ENCODE data around the gene ANAPC2.
A peak's percentile ranks its signal among the peaks of the same experiment; 100 is the strongest.

Gene ANAPC2, protein sequence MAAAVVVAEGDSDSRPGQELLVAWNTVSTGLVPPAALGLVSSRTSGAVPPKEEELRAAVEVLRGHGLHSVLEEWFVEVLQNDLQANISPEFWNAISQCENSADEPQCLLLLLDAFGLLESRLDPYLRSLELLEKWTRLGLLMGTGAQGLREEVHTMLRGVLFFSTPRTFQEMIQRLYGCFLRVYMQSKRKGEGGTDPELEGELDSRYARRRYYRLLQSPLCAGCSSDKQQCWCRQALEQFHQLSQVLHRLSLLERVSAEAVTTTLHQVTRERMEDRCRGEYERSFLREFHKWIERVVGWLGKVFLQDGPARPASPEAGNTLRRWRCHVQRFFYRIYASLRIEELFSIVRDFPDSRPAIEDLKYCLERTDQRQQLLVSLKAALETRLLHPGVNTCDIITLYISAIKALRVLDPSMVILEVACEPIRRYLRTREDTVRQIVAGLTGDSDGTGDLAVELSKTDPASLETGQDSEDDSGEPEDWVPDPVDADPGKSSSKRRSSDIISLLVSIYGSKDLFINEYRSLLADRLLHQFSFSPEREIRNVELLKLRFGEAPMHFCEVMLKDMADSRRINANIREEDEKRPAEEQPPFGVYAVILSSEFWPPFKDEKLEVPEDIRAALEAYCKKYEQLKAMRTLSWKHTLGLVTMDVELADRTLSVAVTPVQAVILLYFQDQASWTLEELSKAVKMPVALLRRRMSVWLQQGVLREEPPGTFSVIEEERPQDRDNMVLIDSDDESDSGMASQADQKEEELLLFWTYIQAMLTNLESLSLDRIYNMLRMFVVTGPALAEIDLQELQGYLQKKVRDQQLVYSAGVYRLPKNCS

DNA sequence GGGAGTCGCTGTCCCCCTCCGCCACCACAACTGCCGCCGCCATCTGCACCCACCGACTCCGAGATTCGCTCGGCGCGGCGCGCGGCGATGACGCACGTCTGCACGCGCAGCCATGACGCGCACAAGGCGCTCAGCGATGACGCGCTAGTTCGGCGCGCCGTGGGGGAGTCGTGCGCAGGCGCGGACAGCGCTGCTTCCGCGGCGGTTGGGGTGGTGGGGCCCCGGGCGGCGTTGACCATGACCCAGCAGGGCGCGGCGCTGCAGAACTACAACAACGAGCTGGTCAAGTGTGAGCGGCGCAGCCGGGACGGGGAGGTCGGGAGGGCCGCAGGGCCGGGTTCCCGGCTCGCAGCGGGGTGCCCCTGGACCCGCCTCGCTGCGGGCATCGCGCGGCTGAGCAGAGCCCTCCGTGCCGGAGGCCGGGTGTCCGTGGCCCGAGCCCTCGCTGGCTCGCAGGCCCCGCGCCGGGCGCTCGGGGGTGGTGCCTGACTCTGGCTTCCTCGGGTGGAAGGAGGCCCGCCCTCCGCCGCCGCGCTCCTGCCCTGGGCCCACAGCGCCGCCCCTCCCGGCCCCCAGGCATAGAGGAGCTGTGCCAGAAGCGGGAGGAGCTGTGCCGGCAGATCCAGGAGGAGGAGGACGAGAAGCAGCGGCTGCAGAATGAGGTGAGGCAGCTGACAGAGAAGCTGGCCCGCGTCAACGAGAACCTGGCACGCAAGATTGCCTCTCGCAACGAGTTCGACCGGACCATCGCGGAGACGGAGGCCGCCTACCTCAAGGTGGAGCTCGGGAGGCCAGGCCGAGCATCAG, at the start of gene ANAPC2, which contains the start of gene SSNA1:
ANAPC2 (minus strand) TSS at position 71 of the 807 bp plus-strand sequence; CDS start at position 43, 28 bp downstream.
SSNA1 (plus strand) TSS at position 187 of the 807 bp plus-strand sequence; CDS start at position 238, 51 bp downstream.
- Histone ChIP-seq H3K36me3 (ENCODE audit: control insufficient read depth in 5 of 5, insufficient read depth in 5 of 5, low read length in 5 of 5) (peaks cover 0 to 55% (median 51%) of the 10 kb centered on the region in 5 donors), H3K9ac (ENCODE audit: low read length in 5 of 5) (peak within 1 kb of the TSS; percentile 68 to 95 (median 91)), H3K4me3 (ENCODE audit: low read depth in 1 of 5, low read length in 5 of 5) (peak within 1 kb of the TSS; percentile 90 to 99 (median 95)), H3K4me1 (ENCODE audit: control insufficient read depth in 5 of 5, insufficient read depth in 5 of 5, low read length in 5 of 5) (peaks cover 9 to 54% (median 40%) of the 10 kb centered on the region in 5 donors), H3K9me3 (ENCODE audit: control insufficient read depth in 5 of 5, low read length in 5 of 5) (no peaks in the 10 kb centered on the region), H3K27ac (ENCODE audit: low read depth, low read length) (peak within 1 kb of the TSS; percentile 91), H3K27me3 (ENCODE audit: control insufficient read depth in 5 of 5, insufficient read depth in 4 of 5, low read length in 5 of 5) (no peaks in the 10 kb centered on the region)

DNA sequence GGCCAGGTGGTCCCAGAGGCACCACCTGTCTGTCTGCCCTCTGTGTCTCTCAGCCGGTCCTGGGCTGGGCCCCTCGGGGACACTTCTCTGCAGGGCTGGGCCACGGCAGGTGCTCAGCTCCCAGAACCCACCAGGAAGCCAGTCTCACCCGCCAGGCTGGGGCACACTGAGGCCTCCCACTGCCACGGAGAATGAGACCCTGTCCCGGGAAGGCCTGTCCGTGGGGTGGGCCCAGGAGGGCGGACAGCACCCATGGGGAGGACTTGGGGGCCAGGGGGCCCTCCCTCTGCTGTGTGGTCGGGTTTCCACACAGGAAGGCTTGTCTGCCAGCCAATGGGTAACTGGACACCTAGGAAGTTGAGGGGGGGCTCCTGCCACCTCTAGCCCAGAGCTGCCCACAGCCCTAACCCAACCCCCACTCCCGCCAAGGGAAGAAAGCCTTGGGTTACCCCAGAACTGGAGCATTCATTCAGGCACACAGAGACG, 48.6 kb upstream of the ANAPC2 start:
- Histone ChIP-seq H3K36me3 (ENCODE audit: control insufficient read depth in 5 of 5, insufficient read depth in 5 of 5, low read length in 5 of 5) (peaks cover 0 to 1% (median under 1%) of the 10 kb centered on the region in 5 donors), H3K27ac (ENCODE audit: low read depth, low read length) (no peak overlapping the region), H3K4me3 (ENCODE audit: low read depth in 1 of 5, low read length in 5 of 5) (no peak overlapping the region), H3K9ac (ENCODE audit: low read length in 5 of 5) (no peak overlapping the region), H3K27me3 (ENCODE audit: control insufficient read depth in 5 of 5, insufficient read depth in 4 of 5, low read length in 5 of 5) (peaks cover 20 to 28% (median 26%) of the 10 kb centered on the region in 5 donors), H3K9me3 (ENCODE audit: control insufficient read depth in 5 of 5, low read length in 5 of 5) (no peaks in the 10 kb centered on the region), H3K4me1 (ENCODE audit: control insufficient read depth in 5 of 5, insufficient read depth in 5 of 5, low read length in 5 of 5) (peaks cover 1 to 42% (median 26%) of the 10 kb centered on the region in 5 donors)

DNA sequence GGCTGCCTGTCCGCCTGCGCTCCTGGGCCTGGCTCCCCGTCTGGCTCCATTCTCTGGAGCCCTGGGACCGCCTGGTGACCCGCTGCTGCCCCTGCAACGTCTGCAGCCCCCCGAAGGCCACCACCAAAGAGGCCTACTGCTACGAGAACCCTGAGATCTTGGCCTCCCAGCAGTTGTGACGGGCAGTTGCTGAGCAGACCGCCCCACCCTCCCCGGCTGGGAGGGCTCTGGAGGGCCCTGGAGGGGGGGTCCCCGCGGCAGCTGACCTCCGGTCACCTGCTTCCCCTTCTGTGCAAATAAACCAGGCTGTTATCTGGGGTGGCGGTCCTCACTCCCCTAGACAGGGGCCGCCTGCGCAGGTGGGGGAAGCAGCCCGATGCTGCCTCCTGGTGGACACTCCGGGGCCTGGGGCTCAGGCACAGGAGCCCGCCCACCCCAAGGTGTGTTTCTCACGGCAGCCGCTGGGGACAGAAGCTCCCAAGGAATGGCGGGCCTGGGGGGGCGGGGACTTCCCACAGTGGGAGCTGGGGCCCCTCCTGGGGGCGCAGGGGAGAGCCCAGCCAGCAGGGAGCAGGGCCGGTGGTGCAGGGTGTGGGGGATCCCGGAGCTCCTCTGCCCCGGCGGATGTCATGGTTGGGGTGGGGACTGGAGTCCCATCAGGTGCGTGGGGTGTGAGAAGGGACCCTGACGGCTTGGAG, 48.0 kb upstream of the ANAPC2 start:
- peaks cover 0 to 37% (median 24%) of the 10 kb centered on the region in 5 donors for H3K4me1 ChIP-seq (ENCODE audit: control insufficient read depth in 5 of 5, insufficient read depth in 5 of 5, low read length in 5 of 5)
- H3K27me3 ChIP-seq (ENCODE audit: control insufficient read depth in 5 of 5, insufficient read depth in 4 of 5, low read length in 5 of 5), result peaks cover 25 to 34% (median 31%) of the 10 kb centered on the region in 5 donors
- H3K36me3 ChIP-seq (ENCODE audit: control insufficient read depth in 5 of 5, insufficient read depth in 5 of 5, low read length in 5 of 5), result no peaks in the 10 kb centered on the region
- peak overlapping the region in 1 of 5 donors; percentile 46 for H3K4me3 ChIP-seq (ENCODE audit: low read depth in 1 of 5, low read length in 5 of 5)
- no peaks in the 10 kb centered on the region for H3K9me3 ChIP-seq (ENCODE audit: control insufficient read depth in 5 of 5, low read length in 5 of 5)
- H3K27ac ChIP-seq (ENCODE audit: low read depth, low read length), result no peak overlapping the region
- peak overlapping the region in 2 of 5 donors; percentile 38 to 41 for H3K9ac ChIP-seq (ENCODE audit: low read length in 5 of 5)

DNA sequence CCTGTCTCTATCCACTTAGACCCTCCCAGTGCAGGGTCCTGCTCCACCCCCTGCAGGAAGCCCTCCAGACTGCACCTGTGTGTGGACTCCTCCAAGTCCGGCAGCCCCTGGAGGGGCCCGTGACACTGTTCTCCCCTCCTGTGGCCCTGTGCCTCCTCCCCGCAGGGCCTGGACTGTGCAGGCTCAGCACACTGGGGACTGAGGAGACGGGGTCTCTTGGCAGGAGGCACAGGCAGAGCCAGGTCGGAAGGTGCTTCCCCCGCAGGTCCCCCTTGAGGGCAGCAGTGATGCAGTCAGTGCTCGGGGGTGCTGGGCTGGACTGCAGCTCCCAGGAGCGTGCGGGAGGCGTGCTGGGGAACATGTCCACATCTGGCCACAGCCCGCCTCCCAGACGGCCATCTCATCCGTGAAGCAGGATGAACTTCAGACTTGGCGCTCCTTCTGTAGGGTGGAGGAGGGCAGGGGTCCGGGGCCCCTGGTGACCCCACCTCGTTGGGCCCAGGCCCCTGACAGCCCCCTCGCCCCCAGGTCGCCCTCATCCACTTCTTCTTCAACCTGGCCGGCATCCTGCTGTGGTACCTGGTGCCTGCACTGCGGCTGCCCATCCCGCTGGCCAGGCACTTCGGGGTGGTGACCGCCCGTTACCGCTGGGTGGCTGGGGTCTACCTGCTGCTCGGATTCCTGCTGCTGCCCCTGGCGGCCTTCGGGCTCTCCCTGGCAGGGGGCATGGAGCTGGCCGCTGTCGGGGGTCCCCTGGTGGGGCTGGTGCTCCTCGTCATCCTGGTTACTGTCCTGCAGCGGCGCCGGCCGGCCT, 47.3 kb upstream of the ANAPC2 start:
- no peaks in the 10 kb centered on the region for H3K9me3 ChIP-seq (ENCODE audit: control insufficient read depth in 5 of 5, low read length in 5 of 5)
- no peaks in the 10 kb centered on the region for H3K36me3 ChIP-seq (ENCODE audit: control insufficient read depth in 5 of 5, insufficient read depth in 5 of 5, low read length in 5 of 5)
- H3K27ac ChIP-seq (ENCODE audit: low read depth, low read length), result no peak overlapping the region
- H3K4me3 ChIP-seq (ENCODE audit: low read depth in 1 of 5, low read length in 5 of 5), result peak overlapping the region in 1 of 5 donors; percentile 46
- peak overlapping the region in 2 of 5 donors; percentile 38 to 41 for H3K9ac ChIP-seq (ENCODE audit: low read length in 5 of 5)
- peaks cover 0 to 37% (median 24%) of the 10 kb centered on the region in 5 donors for H3K4me1 ChIP-seq (ENCODE audit: control insufficient read depth in 5 of 5, insufficient read depth in 5 of 5, low read length in 5 of 5)
- H3K27me3 ChIP-seq (ENCODE audit: control insufficient read depth in 5 of 5, insufficient read depth in 4 of 5, low read length in 5 of 5), result peaks cover 33 to 42% (median 38%) of the 10 kb centered on the region in 5 donors

DNA sequence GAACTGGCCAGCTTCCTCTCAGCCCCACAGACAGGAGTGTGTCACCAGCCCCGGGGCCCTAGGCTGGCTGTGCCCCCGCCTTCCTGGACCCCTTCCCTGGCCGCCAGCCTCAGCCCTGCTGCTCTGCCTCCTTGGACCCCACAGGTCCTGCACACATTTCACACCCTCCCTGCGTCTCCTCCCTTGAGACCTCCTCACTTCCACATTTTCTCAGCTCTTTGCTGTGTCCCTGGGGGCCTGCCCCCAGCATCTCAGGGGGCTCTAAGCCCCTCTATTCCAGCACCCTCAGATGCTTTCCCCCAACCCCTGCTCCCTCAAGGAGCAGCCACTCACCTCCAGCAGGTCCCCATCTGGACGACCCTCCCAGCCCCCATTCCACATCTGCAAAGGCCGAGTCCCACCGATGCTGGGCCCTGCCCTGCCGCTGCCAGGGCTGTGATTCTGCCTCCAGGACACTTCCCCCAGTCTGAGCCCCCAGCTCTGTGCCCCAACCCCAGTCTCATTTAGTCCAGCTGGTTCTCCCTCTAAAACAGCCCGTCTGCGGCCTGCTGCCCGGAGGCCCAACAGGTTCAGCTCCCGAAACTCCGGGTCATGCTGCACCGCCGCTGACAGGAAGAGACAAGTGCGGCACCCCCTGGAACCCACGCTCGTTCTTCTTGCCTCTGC, 46.5 kb upstream of the ANAPC2 start:
- Histone ChIP-seq H3K4me3 (ENCODE audit: low read depth in 1 of 5, low read length in 5 of 5) (no peak overlapping the region), H3K27ac (ENCODE audit: low read depth, low read length) (no peak overlapping the region), H3K4me1 (ENCODE audit: control insufficient read depth in 5 of 5, insufficient read depth in 5 of 5, low read length in 5 of 5) (peaks cover 0 to 31% (median 21%) of the 10 kb centered on the region in 5 donors), H3K9ac (ENCODE audit: low read length in 5 of 5) (no peak overlapping the region), H3K9me3 (ENCODE audit: control insufficient read depth in 5 of 5, low read length in 5 of 5) (no peaks in the 10 kb centered on the region), H3K27me3 (ENCODE audit: control insufficient read depth in 5 of 5, insufficient read depth in 4 of 5, low read length in 5 of 5) (peaks cover 39 to 49% (median 45%) of the 10 kb centered on the region in 5 donors), H3K36me3 (ENCODE audit: control insufficient read depth in 5 of 5, insufficient read depth in 5 of 5, low read length in 5 of 5) (no peaks in the 10 kb centered on the region)

DNA sequence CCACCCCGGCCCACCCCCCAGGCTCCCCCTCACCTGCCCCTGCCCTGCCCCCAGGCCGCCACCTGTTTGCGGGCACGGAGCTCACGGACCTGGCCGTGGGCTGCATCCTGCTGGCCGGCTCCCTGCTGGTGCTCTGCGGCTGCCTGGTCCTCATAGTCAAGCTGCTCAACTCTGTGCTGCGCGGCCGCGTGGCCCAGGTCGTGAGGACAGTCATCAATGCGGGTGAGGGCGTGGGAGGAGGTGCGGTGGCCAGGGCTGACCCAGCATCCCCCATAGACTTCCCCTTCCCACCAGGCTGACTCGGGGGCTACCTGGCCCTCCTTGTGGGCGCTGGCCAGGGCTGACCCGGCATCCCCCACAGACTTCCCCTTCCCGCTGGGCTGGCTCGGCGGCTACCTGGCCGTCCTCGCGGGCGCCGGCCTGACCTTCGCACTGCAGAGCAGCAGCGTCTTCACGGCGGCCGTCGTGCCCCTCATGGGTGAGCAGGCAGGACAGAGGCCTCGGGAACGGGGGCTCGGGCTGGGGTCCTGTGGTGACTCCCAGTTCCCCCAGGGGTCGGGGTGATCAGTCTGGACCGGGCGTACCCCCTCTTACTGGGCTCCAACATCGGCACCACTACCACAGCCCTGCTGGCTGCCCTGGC, 45.8 kb upstream of the ANAPC2 start:
- Histone ChIP-seq H3K27ac (ENCODE audit: low read depth, low read length) (no peak overlapping the region), H3K27me3 (ENCODE audit: control insufficient read depth in 5 of 5, insufficient read depth in 4 of 5, low read length in 5 of 5) (peaks cover 45 to 56% (median 51%) of the 10 kb centered on the region in 5 donors), H3K9me3 (ENCODE audit: control insufficient read depth in 5 of 5, low read length in 5 of 5) (no peaks in the 10 kb centered on the region), H3K36me3 (ENCODE audit: control insufficient read depth in 5 of 5, insufficient read depth in 5 of 5, low read length in 5 of 5) (no peaks in the 10 kb centered on the region), H3K4me3 (ENCODE audit: low read depth in 1 of 5, low read length in 5 of 5) (no peak overlapping the region), H3K4me1 (ENCODE audit: control insufficient read depth in 5 of 5, insufficient read depth in 5 of 5, low read length in 5 of 5) (peaks cover 0 to 25% (median 15%) of the 10 kb centered on the region in 5 donors), H3K9ac (ENCODE audit: low read length in 5 of 5) (no peak overlapping the region)

DNA sequence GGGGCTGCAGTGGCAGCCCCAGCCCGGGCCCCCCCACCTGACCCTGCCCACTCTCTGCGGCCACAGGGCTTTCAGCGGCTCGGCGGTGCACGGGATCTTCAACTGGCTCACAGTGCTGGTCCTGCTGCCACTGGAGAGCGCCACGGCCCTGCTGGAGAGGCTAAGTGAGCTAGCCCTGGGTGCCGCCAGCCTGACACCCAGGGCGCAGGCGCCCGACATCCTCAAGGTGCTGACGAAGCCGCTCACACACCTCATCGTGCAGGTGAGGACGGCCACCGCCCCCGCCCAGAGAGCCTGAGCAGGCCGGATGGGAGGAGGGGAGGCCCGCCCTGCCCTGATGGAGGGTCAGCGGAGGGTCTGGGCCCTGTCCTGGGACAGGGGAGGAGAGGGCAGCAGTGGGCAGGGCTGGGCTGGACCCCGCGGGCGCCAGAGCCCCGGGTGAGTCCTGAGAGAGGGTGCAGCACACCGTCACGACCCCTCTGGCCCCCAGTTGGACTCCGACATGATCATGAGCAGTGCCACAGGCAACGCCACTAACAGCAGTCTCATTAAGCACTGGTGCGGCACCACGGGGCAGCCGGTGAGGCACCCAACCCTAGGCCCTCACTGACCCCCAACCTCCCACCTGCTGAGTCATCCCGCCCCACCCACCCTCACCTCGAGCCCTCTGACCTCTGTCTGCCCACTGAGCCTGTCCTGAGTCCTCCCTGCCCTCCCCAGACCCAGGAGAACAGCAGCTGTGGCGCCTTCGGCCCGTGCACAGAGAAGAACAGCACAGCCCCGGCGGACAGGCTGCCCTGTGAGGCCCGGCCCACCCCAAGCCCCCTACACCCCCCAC, 45.0 kb upstream of the ANAPC2 start:
- no peak overlapping the region for H3K4me3 ChIP-seq (ENCODE audit: low read depth in 1 of 5, low read length in 5 of 5)
- peaks cover 51 to 65% (median 60%) of the 10 kb centered on the region in 5 donors for H3K27me3 ChIP-seq (ENCODE audit: control insufficient read depth in 5 of 5, insufficient read depth in 4 of 5, low read length in 5 of 5)
- no peaks in the 10 kb centered on the region for H3K9me3 ChIP-seq (ENCODE audit: control insufficient read depth in 5 of 5, low read length in 5 of 5)
- no peak overlapping the region for H3K27ac ChIP-seq (ENCODE audit: low read depth, low read length)
- no peak overlapping the region for H3K9ac ChIP-seq (ENCODE audit: low read length in 5 of 5)
- peaks cover 0 to 19% (median 12%) of the 10 kb centered on the region in 5 donors for H3K4me1 ChIP-seq (ENCODE audit: control insufficient read depth in 5 of 5, insufficient read depth in 5 of 5, low read length in 5 of 5)
- H3K36me3 ChIP-seq (ENCODE audit: control insufficient read depth in 5 of 5, insufficient read depth in 5 of 5, low read length in 5 of 5), result no peaks in the 10 kb centered on the region
